Caco-2 (cell line): ENCODE data around the gene TNP1. TPM values are rescaled to one million over a fixed set of nuclear protein-coding genes. Genes with fewer than 3 reads are reported as not detected.

ENCODE experiments used
- BruUV-seq: library from RNA; stranded (reverse); fragments of 400-500 nt; replicated peaks from 2 replicates; lab custom pipeline; 2021; lab: Mats Ljungman, UMichigan
- CTCF ChIA-PET: fragments of 300-600 bp; sonication (Branson Sonifier 250); formaldehyde crosslinking; loops from one replicate; lab custom pipeline; 2022; ENCODE audit warnings: antibody characterized with exemption; lab: Charles Lee
- POLR2A ChIA-PET: fragments of 300-600 bp; sonication (Branson Sonifier 250); formaldehyde crosslinking; loops from one replicate; lab custom pipeline; 2022; ENCODE audit warnings: antibody characterized with exemption; lab: Charles Lee
- DNase-seq, 2 experiments: peaks; one replicate each; pipeline versions ENCODE4 v3.0.0 to v3.0.0-alpha.2; 2020 to 2022
- H3K27me3 ChIP-seq: replicated peaks from 2 replicates; pipeline ENCODE4 v1.6.0; 2011; ENCODE audit warnings: low read length; ENCODE audit not compliant: control insufficient read depth, insufficient read depth
- H3K36me3 ChIP-seq: 2 replicates; pipeline ENCODE4 v1.5.1; 2011; ENCODE audit warnings: low read length; ENCODE audit not compliant: control insufficient read depth, insufficient read depth
- H3K4me1 ChIP-seq: fragments of 250-450 bp; sonication (Bioruptor Pico); 2 replicates; pipeline ENCODE4 v1.5.1; 2020; ENCODE audit warnings: mild to moderate bottlenecking
- H3K4me3 ChIP-seq: 2 replicates; pipeline ENCODE4 v1.5.1; 2011; ENCODE audit warnings: low read depth, mild to moderate bottlenecking, control low read depth, low read length
- H3K9me3 ChIP-seq: fragments of 250-450 bp; sonication (Bioruptor Pico); 2 replicates; pipeline ENCODE4 v1.5.1; 2020; ENCODE audit warnings: mild to moderate bottlenecking, moderate library complexity
- H3K27ac Mint-ChIP-seq: one replicate; pipeline ENCODE4 v1.8.0; 2022; ENCODE audit warnings: mixed read lengths; ENCODE audit not compliant: unreplicated experiment
- H3K27me3 Mint-ChIP-seq: one replicate; pipeline ENCODE4 v1.8.0; 2022; ENCODE audit warnings: mixed read lengths; ENCODE audit not compliant: insufficient read depth, unreplicated experiment
- H3K36me3 Mint-ChIP-seq: one replicate; pipeline ENCODE4 v1.8.0; 2022; ENCODE audit warnings: mild to moderate bottlenecking, mixed read lengths; ENCODE audit not compliant: insufficient read depth, unreplicated experiment
- H3K4me1 Mint-ChIP-seq: one replicate; pipeline ENCODE4 v1.8.0; 2022; ENCODE audit warnings: low read depth, mixed read lengths; ENCODE audit not compliant: unreplicated experiment
- H3K4me3 Mint-ChIP-seq: one replicate; pipeline ENCODE4 v1.8.0; 2022; ENCODE audit warnings: mild to moderate bottlenecking, moderate library complexity, mixed read lengths; ENCODE audit not compliant: unreplicated experiment
- H3K9me3 Mint-ChIP-seq: one replicate; pipeline ENCODE4 v1.8.0; 2022; ENCODE audit warnings: mixed read lengths; ENCODE audit not compliant: unreplicated experiment
- intact Hi-C: fragments of 100-400 bp; cut with micrococcal nuclease; formaldehyde crosslinking; loops from one replicate; pipeline ENCODE4 v1.10.0; 2022; ENCODE audit not compliant: unreplicated experiment
- total RNA-seq: library from RNA; stranded (reverse); gene quantifications from 2 replicates; pipeline ENCODE4 v1.2.3, GENCODE V29; 2022
- TF ChIP-seq, protein P1 (sequence below), 2 experiments: fragments of 200-600 bp in 1 of 2; IDR thresholded peaks; 1 replicate in 1 of 2; 2 replicates in 1 of 2; pipeline versions ENCODE4 v1.5.1 to v1.8.0; 2011 to 2022; ENCODE audit warnings: antibody characterized with exemption in 1 of 2, control low read depth in 1 of 2, inconsistent platforms in 1 of 2, low read depth in 1 of 2, low read length in 1 of 2, mild to moderate bottlenecking in 1 of 2, moderate library complexity in 1 of 2; ENCODE audit not compliant: insufficient read depth in 1 of 2, severe bottlenecking in 1 of 2, unreplicated experiment in 1 of 2

The TNP1 gene
- total RNA-seq, 1 experiment from 2014 or later = not detected

DNA sequence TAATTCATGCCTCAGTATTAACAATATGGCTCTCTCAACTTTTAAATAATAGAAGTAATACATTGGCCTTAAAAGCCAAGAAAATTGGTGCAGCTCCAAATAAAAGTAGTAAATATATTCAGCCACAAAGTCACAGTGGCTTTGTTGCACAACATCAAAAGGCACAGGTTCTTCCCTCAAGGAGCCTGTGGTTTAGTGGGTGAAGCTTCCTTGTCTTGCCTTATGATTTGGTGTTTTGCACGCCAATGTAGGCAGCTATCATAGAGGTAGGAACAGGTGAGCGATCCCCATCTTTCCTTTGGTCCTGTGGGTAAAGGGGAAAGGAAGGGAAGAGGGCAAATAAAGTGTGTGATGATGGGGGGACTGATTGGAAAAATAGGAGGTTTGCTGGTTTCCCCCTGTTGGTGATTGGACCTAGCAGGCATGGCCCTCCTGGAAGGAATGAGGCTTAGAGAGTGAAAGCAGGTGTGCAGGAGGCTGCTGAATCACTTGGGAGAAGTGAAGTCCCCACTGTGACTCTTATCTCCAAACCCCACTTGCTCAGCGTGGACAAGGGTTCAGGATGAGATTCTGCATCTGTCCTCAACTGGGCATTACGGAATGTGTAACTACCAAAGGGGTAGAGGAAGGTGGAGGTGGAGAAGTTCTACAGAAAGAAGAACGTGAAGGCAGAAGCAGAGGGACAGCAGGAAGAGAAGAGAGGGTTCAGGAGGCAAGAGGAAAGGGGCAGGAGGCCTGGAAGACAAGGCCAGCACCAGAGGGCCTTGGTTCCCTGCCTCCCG lies 20.1 kb upstream of the TNP1 start:
- no peaks in the 10 kb centered on the region for H3K4me1 Mint-ChIP-seq
- Histone ChIP-seq H3K36me3 (no peaks in the 10 kb centered on the region), H3K4me1 (no peaks in the 10 kb centered on the region), H3K27me3 (no peaks in the 10 kb centered on the region), H3K9me3 (no peaks in the 10 kb centered on the region), H3K4me3 (no peak overlapping the region)
- no peaks in the 10 kb centered on the region for H3K27me3 Mint-ChIP-seq
- POLR2A ChIA-PET = no interaction called here
- H3K27ac Mint-ChIP-seq = no peak overlapping the region
- no TSS peak for BruUV-seq
- no peak overlapping the region for H3K4me3 Mint-ChIP-seq
- CTCF ChIA-PET = no interaction called here
- intact Hi-C loops = no loop called here
- H3K36me3 Mint-ChIP-seq = no peaks in the 10 kb centered on the region
- TF ChIP-seq, protein P1, sequence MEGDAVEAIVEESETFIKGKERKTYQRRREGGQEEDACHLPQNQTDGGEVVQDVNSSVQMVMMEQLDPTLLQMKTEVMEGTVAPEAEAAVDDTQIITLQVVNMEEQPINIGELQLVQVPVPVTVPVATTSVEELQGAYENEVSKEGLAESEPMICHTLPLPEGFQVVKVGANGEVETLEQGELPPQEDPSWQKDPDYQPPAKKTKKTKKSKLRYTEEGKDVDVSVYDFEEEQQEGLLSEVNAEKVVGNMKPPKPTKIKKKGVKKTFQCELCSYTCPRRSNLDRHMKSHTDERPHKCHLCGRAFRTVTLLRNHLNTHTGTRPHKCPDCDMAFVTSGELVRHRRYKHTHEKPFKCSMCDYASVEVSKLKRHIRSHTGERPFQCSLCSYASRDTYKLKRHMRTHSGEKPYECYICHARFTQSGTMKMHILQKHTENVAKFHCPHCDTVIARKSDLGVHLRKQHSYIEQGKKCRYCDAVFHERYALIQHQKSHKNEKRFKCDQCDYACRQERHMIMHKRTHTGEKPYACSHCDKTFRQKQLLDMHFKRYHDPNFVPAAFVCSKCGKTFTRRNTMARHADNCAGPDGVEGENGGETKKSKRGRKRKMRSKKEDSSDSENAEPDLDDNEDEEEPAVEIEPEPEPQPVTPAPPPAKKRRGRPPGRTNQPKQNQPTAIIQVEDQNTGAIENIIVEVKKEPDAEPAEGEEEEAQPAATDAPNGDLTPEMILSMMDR (IDR thresholded peaks at IDR 0.05; ENCODE audit: insufficient read depth in 1 of 2, low read depth in 1 of 2, low read length in 1 of 2, severe bottlenecking in 1 of 2, unreplicated experiment in 1 of 2) = no peak
- DNase-seq = no peak
- H3K9me3 Mint-ChIP-seq = no peaks in the 10 kb centered on the region

DNA sequence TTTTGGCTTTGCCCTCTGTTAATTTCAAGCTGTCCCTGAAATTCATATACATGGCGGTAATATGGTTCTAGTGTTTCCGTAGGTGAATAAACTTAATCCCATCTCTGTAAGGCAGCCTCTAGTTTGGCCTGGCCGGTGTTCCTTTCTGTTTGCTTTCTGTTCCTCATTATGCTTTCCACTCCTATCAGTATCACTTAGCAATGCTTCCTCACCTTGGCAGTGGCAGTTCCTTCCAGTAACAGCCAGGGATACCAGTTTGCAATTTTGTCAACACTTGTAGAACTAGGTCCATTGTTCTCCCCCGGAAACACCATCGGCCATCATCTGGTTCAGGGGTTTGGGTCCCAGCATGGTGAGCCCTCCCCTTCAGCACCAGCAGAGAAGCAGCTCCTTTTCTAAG lies 18.2 kb upstream of the TNP1 start:
- Mint-ChIP-seq H3K4me3 (no peak overlapping the region), H3K27me3 (no peaks in the 10 kb centered on the region), H3K36me3 (no peaks in the 10 kb centered on the region), H3K27ac (no peak overlapping the region), H3K4me1 (no peaks in the 10 kb centered on the region), H3K9me3 (no peaks in the 10 kb centered on the region)
- BruUV-seq = no TSS peak
- Histone ChIP-seq H3K4me3 (no peak overlapping the region), H3K36me3 (no peaks in the 10 kb centered on the region), H3K9me3 (no peaks in the 10 kb centered on the region), H3K4me1 (no peaks in the 10 kb centered on the region), H3K27me3 (no peaks in the 10 kb centered on the region)
- TF ChIP-seq, protein P1 (IDR thresholded peaks at IDR 0.05; ENCODE audit: insufficient read depth in 1 of 2, low read depth in 1 of 2, low read length in 1 of 2, severe bottlenecking in 1 of 2, unreplicated experiment in 1 of 2) = no peak
- no peak for DNase-seq
- ChIA-PET CTCF (interaction anchor here (1.0 kb wide), 1 partner anchor 30 kb away, joined by 3 read pairs; no protein-coding TSS in a partner anchor), POLR2A (no interaction called here)
- intact Hi-C loops = no loop called here

DNA sequence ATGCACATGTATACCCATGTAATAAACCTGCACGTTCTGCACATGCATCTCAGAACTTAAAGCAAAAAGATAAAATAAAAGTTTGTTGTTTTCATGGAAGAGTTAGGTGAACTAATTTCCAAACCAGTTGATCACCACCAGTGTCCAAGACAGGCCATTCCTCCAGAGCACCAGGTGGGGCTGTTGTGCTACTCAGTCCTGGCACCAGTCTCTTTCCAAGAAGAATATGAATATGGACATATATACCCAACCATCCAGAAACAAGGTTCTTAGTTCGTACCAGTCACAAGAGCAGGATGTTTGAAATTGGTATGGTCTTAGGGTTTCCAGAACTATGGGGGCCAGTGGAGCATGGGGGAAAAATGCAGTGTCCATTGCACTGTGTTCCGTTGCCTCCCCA lies 17.2 kb upstream of the TNP1 start:
- H3K9me3 Mint-ChIP-seq = no peaks in the 10 kb centered on the region
- POLR2A ChIA-PET = no interaction called here
- intact Hi-C loops = no loop called here
- Histone ChIP-seq H3K4me3 (no peak overlapping the region), H3K4me1 (peaks cover under 1% of the 10 kb centered on the region), H3K27me3 (no peaks in the 10 kb centered on the region), H3K36me3 (no peaks in the 10 kb centered on the region), H3K9me3 (no peaks in the 10 kb centered on the region)
- H3K4me3 Mint-ChIP-seq = no peak overlapping the region
- no TSS peak for BruUV-seq
- no peaks in the 10 kb centered on the region for H3K27me3 Mint-ChIP-seq
- no peaks in the 10 kb centered on the region for H3K36me3 Mint-ChIP-seq
- H3K27ac Mint-ChIP-seq = no peak overlapping the region
- TF ChIP-seq, protein P1 (IDR thresholded peaks at IDR 0.05; ENCODE audit: insufficient read depth in 1 of 2, low read depth in 1 of 2, low read length in 1 of 2, severe bottlenecking in 1 of 2, unreplicated experiment in 1 of 2) = peak in 1 of 2 experiments; percentile 13
- CTCF ChIA-PET = no interaction called here
- DNase-seq = no peak
- H3K4me1 Mint-ChIP-seq = no peaks in the 10 kb centered on the region
